K562 (cell line): ENCODE measurements around the gene ALPK1. TPM values are rescaled to one million over a fixed set of nuclear protein-coding genes. Genes with fewer than 3 reads are reported as not detected.

ENCODE experiments used
- ATAC-seq: fragments of 200-7000 bp; cut with Tn5 transposase; 3 replicates; pipeline ENCODE4 v1.9.1; 2020; ENCODE audit warnings: moderate library complexity
- BruUV-seq: library from RNA; stranded (reverse); fragments of 400-500 nt; replicated peaks from 2 replicates; lab custom pipeline; 2021; lab: Mats Ljungman, UMichigan
- CTCF ChIA-PET: fragments of 300-600 bp; formaldehyde crosslinking; extraction: SDS; loops from one replicate; lab custom pipeline; 2021; ENCODE audit warnings: low intra/inter-chr PET ratio; lab: Yijun Ruan, JAX
- POLR2A ChIA-PET: fragments of 300-600, 350-650 bp; sonication (Branson Sonifier 250); formaldehyde crosslinking; extraction: SDS; loops from one replicate; lab custom pipeline; 2021; ENCODE audit warnings: antibody characterized with exemption, inconsistent platforms; lab: Yijun Ruan, JAX
- DNase-seq, 4 experiments: peaks; one replicate each; pipeline versions ENCODE4 v3.0.0 to v3.0.0-alpha.2; 2011 to 2018; ENCODE audit warnings: low spot score in 3 of 4, mixed read lengths in 3 of 4; ENCODE audit errors: extremely low read depth in 1 of 4
- FAIRE-seq: peaks from 2 replicates; lab custom pipeline; 2011; peaks lifted over from hg19 to GRCh38; lab: Jason Lieb, UNC
- H2AFZ ChIP-seq: 2 replicates; pipeline ENCODE4 v1.6.0; 2011; ENCODE audit warnings: low read depth, low read length, control low read depth, inconsistent platforms
- H3K27ac ChIP-seq: fragments of 200-600 bp; 3 replicates; pipeline ENCODE4 v1.8.0; 2011; ENCODE audit warnings: low read depth, mild to moderate bottlenecking, control low read depth, inconsistent platforms, low read length, moderate library complexity, mixed read lengths; ENCODE audit errors: extremely low read depth
- H3K27me3 ChIP-seq, 2 experiments: fragments of 300-600 bp in 1 of 2; 2 replicates in 1 of 2; 3 replicates in 1 of 2; pipeline versions ENCODE4 v1.6.0 to v1.8.0; 2011; ENCODE audit warnings: inconsistent platforms in 2 of 2, low read length in 2 of 2, mild to moderate bottlenecking in 1 of 2, mixed read lengths in 1 of 2, moderate library complexity in 1 of 2; ENCODE audit not compliant: control insufficient read depth in 2 of 2, insufficient read depth in 2 of 2
- H3K36me3 ChIP-seq: fragments of 300-600 bp; 3 replicates; pipeline ENCODE4 v1.8.0; 2011; ENCODE audit warnings: mild to moderate bottlenecking, low read length, inconsistent platforms; ENCODE audit not compliant: control insufficient read depth, insufficient read depth
- H3K4me1 ChIP-seq, 2 experiments: fragments of 200-600 bp in 1 of 2; replicated peaks in 1 of 2; 2 replicates in 1 of 2; 3 replicates in 1 of 2; pipeline versions ENCODE4 v1.5.1 to v1.8.0; 2011; ENCODE audit warnings: inconsistent platforms in 2 of 2, low read length in 2 of 2, mild to moderate bottlenecking in 1 of 2, mixed read lengths in 1 of 2, moderate library complexity in 1 of 2; ENCODE audit not compliant: control insufficient read depth in 2 of 2, insufficient read depth in 2 of 2
- H3K4me2 ChIP-seq: 2 replicates; pipeline ENCODE4 v1.6.1; 2011; ENCODE audit warnings: low read length, control low read depth, inconsistent platforms, mixed read lengths; ENCODE audit not compliant: insufficient read depth
- H3K4me3 ChIP-seq: fragments of 200-600 bp; sonication (generic), shearing (Covaris generic); 2 replicates; pipeline ENCODE4 v1.5.1; 2016; ENCODE audit warnings: control low read depth, inconsistent platforms
- H3K79me2 ChIP-seq: fragments of 200-600 bp; 3 replicates; pipeline ENCODE4 v1.8.0; 2011; ENCODE audit warnings: low read length, inconsistent platforms; ENCODE audit not compliant: control insufficient read depth, insufficient read depth
- H3K9ac ChIP-seq, 2 experiments: 2 replicates each; pipeline versions ENCODE4 v1.6.0 to v1.6.1; 2011; ENCODE audit warnings: low read depth in 2 of 2, low read length in 2 of 2, control low read depth in 1 of 2, inconsistent platforms in 1 of 2, mild to moderate bottlenecking in 1 of 2, mixed read lengths in 1 of 2; ENCODE audit not compliant: insufficient read depth in 1 of 2
- H3K9me1 ChIP-seq: one replicate; pipeline ENCODE4 v1.6.0; 2011; ENCODE audit warnings: inconsistent platforms, mild to moderate bottlenecking, low read length, moderate library complexity; ENCODE audit not compliant: control insufficient read depth, insufficient read depth
- H3K9me3 ChIP-seq: replicated peaks from 2 replicates; pipeline ENCODE4 v1.5.1; 2011; ENCODE audit warnings: low read depth, low read length, inconsistent platforms; ENCODE audit not compliant: control insufficient read depth, insufficient read depth
- H4K20me1 ChIP-seq: replicated peaks from 2 replicates; pipeline ENCODE4 v1.6.1; 2011; ENCODE audit warnings: low read length, inconsistent platforms, mixed read lengths; ENCODE audit not compliant: control insufficient read depth, insufficient read depth
- CBX2 ChIP-seq: fragments of 200-600 bp; sonication (generic); IDR thresholded peaks from one replicate; pipeline ENCODE4 v1.6.1; 2012; ENCODE audit warnings: mild to moderate bottlenecking, low read length, inconsistent platforms; ENCODE audit not compliant: insufficient read depth, poor library complexity, severe bottlenecking
- CEBPB ChIP-seq: fragments of 450-650 bp; IDR thresholded peaks from 2 replicates; pipeline ENCODE4 v1.6.1; 2016; ENCODE audit warnings: missing genetic modification characterization, missing compliant biosample characterization
- CEBPG ChIP-seq, 3 experiments: fragments of 200-800 bp in 1 of 3; sonication (Bioruptor generic) in 1 of 3; sonication (generic) in 1 of 3; formaldehyde crosslinking in 1 of 3; IDR thresholded peaks in 2 of 3; conservative IDR thresholded peaks in 1 of 3; 2 replicates each; pipeline versions ENCODE4 v1.6.1 to v1.8.0; 2016 to 2022; ENCODE audit warnings: missing compliant biosample characterization in 2 of 3, missing genetic modification characterization in 2 of 3, mild to moderate bottlenecking in 1 of 3, missing genetic modification reagents in 1 of 3
- WGBS: fragments of 100-300 bp; shearing (Covaris generic); methylation state at CpG from one replicate; pipeline ENCODE4 v1.1.6; 2016; ENCODE audit warnings: low coverage, mixed read lengths; ENCODE audit not compliant: insufficient coverage; ENCODE audit errors: missing lambda C conversion rate; 5-methylcytosine and 5-hydroxymethylcytosine counted together
- in situ Hi-C: fragments of 300-500 bp; cut with MboI; formaldehyde crosslinking; loops from 4 replicates; pipeline ENCODE4 v1.15.0; 2018; ENCODE audit warnings: inconsistent platforms, mixed read lengths
- intact Hi-C: fragments of 100-400 bp; cut with micrococcal nuclease; formaldehyde crosslinking; loops from 2 replicates; pipeline ENCODE4 v1.14.2; 2022
- polyA plus RNA-seq, 8 experiments: library from polyadenylated mRNA; depleted of rRNA in 4 of 8; stranded (reverse) in 5 of 8; unstranded in 3 of 8; fragments of >200 nt; fragmentation: Nextera tagmentation in 2 of 8; fragmentation: Illumina TruSeq in 1 of 8; extraction: Ambion mirVana in 2 of 8; extraction: Trizol in 1 of 8; gene quantifications; 2 replicates each; pipeline versions ENCODE4 v1.2.1 to v1.2.3, GENCODE V29; 2011 to 2014; ENCODE audit warnings: inconsistent platforms in 1 of 8, missing spikeins in 1 of 8
- total RNA-seq, 7 experiments: library from RNA; depleted of rRNA in 6 of 7; stranded (reverse); fragments of >200 nt in 6 of 7; fragmentation: Illumina TruSeq in 2 of 7; extraction: Trizol in 2 of 7; gene quantifications; 2 replicates each; pipeline versions ENCODE4 v1.2.1 to v1.2.3, GENCODE V29; 2011 to 2021; ENCODE audit warnings: low replicate concordance in 1 of 7
- TF ChIP-seq, protein P1 (sequence below): fragments of 250-450 bp; sonication (Bioruptor Pico); IDR thresholded peaks from 2 replicates; pipeline ENCODE4 v1.4.0; 2020; ENCODE audit warnings: mild to moderate bottlenecking, moderate library complexity

Gene ALPK1
- total and polyA plus RNA-seq, 9 of the 15 experiments (the other 6 are each of a cell fraction or from before 2014, with no cell fraction given): 2.3 to 6.9 (median 4.6) TPM

GRCh38 chr4:112332398-112332797 is 35.2 kb downstream of the ALPK1 start:
- ATAC-seq (no peak), DNase-seq (no peak), FAIRE-seq (no peak)
- Histone ChIP-seq H3K79me2 (no peaks in the 10 kb centered on the region), H3K36me3 (no peaks in the 10 kb centered on the region), H2AFZ (no peak overlapping the region), H3K9ac (no peak overlapping the region), H4K20me1 (no peaks in the 10 kb centered on the region), H3K9me1 (no peaks in the 10 kb centered on the region), H3K4me3 (no peak overlapping the region), H3K27me3 (no peaks in the 10 kb centered on the region), H3K4me1 (no peaks in the 10 kb centered on the region), H3K4me2 (no peak overlapping the region), H3K9me3 (no peaks in the 10 kb centered on the region), H3K27ac (no peak overlapping the region)
- in situ Hi-C loops: loop anchor here (25.0 kb wide), 1 partner anchor 430 kb away; no protein-coding TSS in a partner anchor
- ChIA-PET CTCF (no interaction called here), POLR2A (no interaction called here)
- TF ChIP-seq, protein P1, sequence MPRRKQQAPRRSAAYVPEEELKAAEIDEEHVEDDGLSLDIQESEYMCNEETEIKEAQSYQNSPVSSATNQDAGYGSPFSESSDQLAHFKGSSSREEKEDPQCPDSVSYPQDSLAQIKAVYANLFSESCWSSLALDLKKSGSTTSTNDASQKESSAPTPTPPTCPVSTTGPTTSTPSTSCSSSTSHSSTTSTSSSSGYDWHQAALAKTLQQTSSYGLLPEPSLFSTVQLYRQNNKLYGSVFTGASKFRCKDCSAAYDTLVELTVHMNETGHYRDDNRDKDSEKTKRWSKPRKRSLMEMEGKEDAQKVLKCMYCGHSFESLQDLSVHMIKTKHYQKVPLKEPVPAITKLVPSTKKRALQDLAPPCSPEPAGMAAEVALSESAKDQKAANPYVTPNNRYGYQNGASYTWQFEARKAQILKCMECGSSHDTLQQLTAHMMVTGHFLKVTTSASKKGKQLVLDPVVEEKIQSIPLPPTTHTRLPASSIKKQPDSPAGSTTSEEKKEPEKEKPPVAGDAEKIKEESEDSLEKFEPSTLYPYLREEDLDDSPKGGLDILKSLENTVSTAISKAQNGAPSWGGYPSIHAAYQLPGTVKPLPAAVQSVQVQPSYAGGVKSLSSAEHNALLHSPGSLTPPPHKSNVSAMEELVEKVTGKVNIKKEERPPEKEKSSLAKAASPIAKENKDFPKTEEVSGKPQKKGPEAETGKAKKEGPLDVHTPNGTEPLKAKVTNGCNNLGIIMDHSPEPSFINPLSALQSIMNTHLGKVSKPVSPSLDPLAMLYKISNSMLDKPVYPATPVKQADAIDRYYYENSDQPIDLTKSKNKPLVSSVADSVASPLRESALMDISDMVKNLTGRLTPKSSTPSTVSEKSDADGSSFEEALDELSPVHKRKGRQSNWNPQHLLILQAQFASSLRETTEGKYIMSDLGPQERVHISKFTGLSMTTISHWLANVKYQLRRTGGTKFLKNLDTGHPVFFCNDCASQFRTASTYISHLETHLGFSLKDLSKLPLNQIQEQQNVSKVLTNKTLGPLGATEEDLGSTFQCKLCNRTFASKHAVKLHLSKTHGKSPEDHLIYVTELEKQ (CRISPR knock-in tag): no peak
- no TSS peak for BruUV-seq
- intact Hi-C loops: no loop called here

- Histone ChIP-seq H3K9me3 (no peaks in the 10 kb centered on the region), H3K4me3 (no peak overlapping the region), H3K4me1 (no peaks in the 10 kb centered on the region), H3K36me3 (no peaks in the 10 kb centered on the region), H2AFZ (no peak overlapping the region), H3K27ac (no peak overlapping the region), H3K79me2 (no peaks in the 10 kb centered on the region), H3K27me3 (peaks cover 4% of the 10 kb centered on the region in 2 experiments; a peak in 2 of 5 replicates), H3K4me2 (no peak overlapping the region), H4K20me1 (no peaks in the 10 kb centered on the region), H3K9me1 (no peaks in the 10 kb centered on the region), H3K9ac (no peak overlapping the region)
- intact Hi-C loops: no loop called here
- FAIRE-seq (no peak), DNase-seq (no peak), ATAC-seq (no peak)
- ChIA-PET POLR2A (no interaction called here), CTCF (no interaction called here)
- WGBS: 36% methylated on average over 6 of the region's 6 CpGs
- BruUV-seq: no TSS peak
- in situ Hi-C loops: loop anchor here (25.0 kb wide), 1 partner anchor 422 kb away; no protein-coding TSS in a partner anchor
- TF ChIP-seq CEBPG (CRISPR knock-in tag; IDR thresholded peaks at IDR 0.05): no peak
- TF ChIP-seq CEBPG (tag; conservative IDR thresholded peaks at IDR 0.05 in 1 of 2, IDR thresholded peaks at IDR 0.05 in 1 of 2): peak; percentile 82 to 95
- peak; percentile 95 for TF ChIP-seq CEBPB (tag)
- no peak for TF ChIP-seq CBX2
Measured at GRCh38 chr4:112340023-112340422, 42.9 kb downstream of the ALPK1 start.
